Osteocyte (in vitro differentiated cells): Measurements from ENCODE around the gene ANO2. TPM values are rescaled to one million over a fixed set of nuclear protein-coding genes. Genes with fewer than 3 reads are reported as not detected.

Experiments
- DNase-seq: peaks from one replicate; pipeline ENCODE4 v3.0.0; 2021; ENCODE audit warnings: mixed read lengths; ENCODE audit not compliant: unreplicated experiment; ENCODE audit errors: extremely low spot score
- H3K27ac Mint-ChIP-seq: one replicate; pipeline ENCODE4 v1.8.0; 2021; ENCODE audit warnings: mild to moderate bottlenecking, mixed read lengths; ENCODE audit not compliant: unreplicated experiment
- H3K27me3 Mint-ChIP-seq: one replicate; pipeline ENCODE4 v1.8.0; 2021; ENCODE audit warnings: mixed read lengths; ENCODE audit not compliant: unreplicated experiment
- H3K36me3 Mint-ChIP-seq: one replicate; pipeline ENCODE4 v1.8.0; 2021; ENCODE audit warnings: mixed read lengths; ENCODE audit not compliant: unreplicated experiment
- H3K4me1 Mint-ChIP-seq: one replicate; pipeline ENCODE4 v1.8.0; 2021; ENCODE audit warnings: mixed read lengths; ENCODE audit not compliant: unreplicated experiment
- H3K4me3 Mint-ChIP-seq: one replicate; pipeline ENCODE4 v1.8.0; 2021; ENCODE audit warnings: mild to moderate bottlenecking, moderate library complexity, mixed read lengths; ENCODE audit not compliant: unreplicated experiment
- H3K9me3 Mint-ChIP-seq: one replicate; pipeline ENCODE4 v1.8.0; 2021; ENCODE audit warnings: mixed read lengths; ENCODE audit not compliant: unreplicated experiment
- CTCF ChIP-seq: fragments of 200-600 bp; sonication (generic); IDR thresholded peaks from 2 replicates; pipeline ENCODE4 v1.5.0; 2021; ENCODE audit warnings: antibody characterized with exemption, mild to moderate bottlenecking, moderate library complexity
- total RNA-seq: library from RNA; stranded (reverse); gene quantifications from 2 replicates; pipeline ENCODE4 v1.2.1, GENCODE V29; 2021

Gene ANO2
- total RNA-seq, 1 donor from 2014 or later = 0.59 TPM

GRCh38 chr12:5756338-5756842, 188.7 kb downstream of the ANO2 start:
- H3K4me1 Mint-ChIP-seq = no peaks in the 10 kb centered on the region
- no peaks in the 10 kb centered on the region for H3K36me3 Mint-ChIP-seq
- no peak for TF ChIP-seq CTCF
- no peak for DNase-seq
- H3K27me3 Mint-ChIP-seq = peaks cover 40% of the 10 kb centered on the region
- H3K4me3 Mint-ChIP-seq = no peak overlapping the region
- H3K9me3 Mint-ChIP-seq = peaks cover 14% of the 10 kb centered on the region
- H3K27ac Mint-ChIP-seq = no peak overlapping the region

GRCh38 chr12:5748027-5748426, 197.0 kb downstream of the ANO2 start:
- H3K27me3 Mint-ChIP-seq = peaks cover 6% of the 10 kb centered on the region
- TF ChIP-seq CTCF = no peak
- no peak for DNase-seq
- no peaks in the 10 kb centered on the region for H3K4me1 Mint-ChIP-seq
- H3K9me3 Mint-ChIP-seq = no peaks in the 10 kb centered on the region
- H3K36me3 Mint-ChIP-seq = no peaks in the 10 kb centered on the region
- H3K4me3 Mint-ChIP-seq = no peak overlapping the region
- H3K27ac Mint-ChIP-seq = no peak overlapping the region

- no peak for TF ChIP-seq CTCF
- DNase-seq = no peak
- no peak overlapping the region for H3K4me3 Mint-ChIP-seq
Observed at GRCh38 chr12:5746917-5747316, 198.1 kb downstream of the ANO2 start.

GRCh38 chr12:5746036-5746908, 198.8 kb downstream of the ANO2 start:
- Mint-ChIP-seq H3K9me3 (no peaks in the 10 kb centered on the region), H3K4me3 (no peak overlapping the region), H3K27ac (no peak overlapping the region), H3K27me3 (no peaks in the 10 kb centered on the region), H3K4me1 (no peaks in the 10 kb centered on the region), H3K36me3 (no peaks in the 10 kb centered on the region)
- DNase-seq = no peak
- no peak for TF ChIP-seq CTCF

More at GRCh38 chr12:5746917-5747316, 198.1 kb downstream of the ANO2 start:
- Mint-ChIP-seq H3K4me1 (no peaks in the 10 kb centered on the region), H3K27ac (no peak overlapping the region), H3K36me3 (no peaks in the 10 kb centered on the region), H3K9me3 (no peaks in the 10 kb centered on the region), H3K27me3 (no peaks in the 10 kb centered on the region)

- peak; percentile 71 for TF ChIP-seq CTCF
- Mint-ChIP-seq H3K9me3 (no peaks in the 10 kb centered on the region), H3K27ac (no peak overlapping the region), H3K4me1 (no peaks in the 10 kb centered on the region), H3K4me3 (no peak overlapping the region), H3K27me3 (no peaks in the 10 kb centered on the region), H3K36me3 (no peaks in the 10 kb centered on the region)
- no peak for DNase-seq
Observed at GRCh38 chr12:5745251-5745888, 199.7 kb downstream of the ANO2 start.
